HG03432 (cell line): Measurements from ENCODE around the gene PRDM16.
"Not testable (repeated sequence)": the region's sequence is repeated elsewhere in the genome, so short reads cannot be mapped to it uniquely, and the experiment has no call there.

ENCODE experiments used
- ATAC-seq: cut with Tn5 transposase; IDR thresholded peaks from one replicate; pipeline ENCODE4 v1.9.1; 2021; ENCODE audit warnings: mild to moderate bottlenecking, moderate library complexity; ENCODE audit not compliant: unreplicated experiment

PRDM16 gene

GRCh38 chr1:3237994-3238702, 169.1 kb downstream of the PRDM16 start:
- no peak for ATAC-seq

- no peak for ATAC-seq
Observed at GRCh38 chr1:3238703-3239278, 169.8 kb downstream of the PRDM16 start.

- not testable (repeated sequence) for ATAC-seq
Observed at GRCh38 chr1:3239991-3240390, 171.0 kb downstream of the PRDM16 start.

GRCh38 chr1:3240524-3241235, 171.7 kb downstream of the PRDM16 start:
- no peak for ATAC-seq

- no peak for ATAC-seq
Observed at GRCh38 chr1:3241236-3241550, 172.2 kb downstream of the PRDM16 start.

GRCh38 chr1:3241673-3242407, 172.8 kb downstream of the PRDM16 start:
- ATAC-seq: no peak

GRCh38 chr1:3242408-3243260, 173.6 kb downstream of the PRDM16 start:
- no peak for ATAC-seq

GRCh38 chr1:3243304-3243703, 174.3 kb downstream of the PRDM16 start:
- ATAC-seq: no peak

- no peak for ATAC-seq
Observed at GRCh38 chr1:3244025-3244926, 175.3 kb downstream of the PRDM16 start.

GRCh38 chr1:3244927-3245315, 175.9 kb downstream of the PRDM16 start:
- no peak for ATAC-seq

GRCh38 chr1:3245344-3245743, 176.3 kb downstream of the PRDM16 start:
- no peak for ATAC-seq

GRCh38 chr1:3245768-3246167, 176.8 kb downstream of the PRDM16 start:
- ATAC-seq: no peak

- no peak for ATAC-seq
Observed at GRCh38 chr1:3246251-3246650, 177.2 kb downstream of the PRDM16 start.

- no peak for ATAC-seq
Observed at GRCh38 chr1:3247521-3248121, 178.6 kb downstream of the PRDM16 start.

- ATAC-seq: no peak
Observed at GRCh38 chr1:3248155-3249141, 179.4 kb downstream of the PRDM16 start.

- ATAC-seq: no peak
Observed at GRCh38 chr1:3249231-3249630, 180.2 kb downstream of the PRDM16 start.

- ATAC-seq: no peak
Observed at GRCh38 chr1:3249631-3250501, 180.9 kb downstream of the PRDM16 start.
